Activated CD8-positive, alpha-beta memory T cell treated with anti-CD3 and anti-CD28 coated beads, Interleukin-2, amount 50 U/mL, for 24 hours (primary cell): ENCODE results near the gene RETREG3.
A peak's percentile ranks its signal among the peaks of the same experiment; 100 is the strongest.
"Not testable (repeated sequence)": the region's sequence is repeated elsewhere in the genome, so short reads cannot be mapped to it uniquely, and the experiment has no call there.

Experiments
- DNase-seq: peaks from one replicate; pipeline ENCODE4 v3.0.0-alpha.2; 2020; ENCODE audit errors: extremely low read depth

RETREG3 gene

DNA sequence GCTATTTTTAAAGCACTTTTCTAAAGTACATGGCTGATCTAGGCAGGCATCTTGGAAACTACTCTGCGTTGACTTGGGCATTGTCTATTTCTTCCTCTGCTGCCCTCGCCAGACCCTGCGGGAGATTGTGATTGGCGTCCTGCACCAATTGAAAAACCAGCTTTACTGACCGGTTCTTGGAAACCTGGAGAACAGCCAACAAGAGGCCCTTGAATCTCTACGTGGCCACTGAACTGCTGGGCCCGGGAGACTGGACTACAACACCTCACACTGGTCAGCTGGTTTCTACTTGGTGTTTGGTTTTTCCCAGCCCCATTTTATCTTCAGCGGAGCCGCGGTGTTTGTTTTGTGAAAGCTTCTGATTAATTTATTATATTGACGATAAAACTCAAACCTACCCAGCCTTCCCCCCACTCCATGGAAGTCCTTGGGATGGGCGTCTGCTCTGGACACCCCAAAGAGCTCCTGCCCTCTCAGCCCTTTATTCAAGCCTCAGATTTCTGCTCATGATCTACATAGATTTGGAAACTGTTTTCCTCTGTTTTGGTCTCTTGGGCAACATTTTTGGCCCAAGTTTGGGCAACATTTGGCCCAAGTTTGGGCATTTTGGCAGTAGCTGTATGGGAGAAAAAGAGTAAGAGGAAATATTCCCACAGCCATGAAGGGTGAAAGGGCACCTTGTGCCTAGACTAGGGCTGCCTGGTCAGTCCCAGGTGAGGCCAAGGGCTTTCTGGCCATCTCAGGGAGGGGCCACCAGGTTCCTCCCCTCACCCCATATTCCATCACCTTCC, 37.5 kb downstream of the RETREG3 start:
- no peak for DNase-seq

DNA sequence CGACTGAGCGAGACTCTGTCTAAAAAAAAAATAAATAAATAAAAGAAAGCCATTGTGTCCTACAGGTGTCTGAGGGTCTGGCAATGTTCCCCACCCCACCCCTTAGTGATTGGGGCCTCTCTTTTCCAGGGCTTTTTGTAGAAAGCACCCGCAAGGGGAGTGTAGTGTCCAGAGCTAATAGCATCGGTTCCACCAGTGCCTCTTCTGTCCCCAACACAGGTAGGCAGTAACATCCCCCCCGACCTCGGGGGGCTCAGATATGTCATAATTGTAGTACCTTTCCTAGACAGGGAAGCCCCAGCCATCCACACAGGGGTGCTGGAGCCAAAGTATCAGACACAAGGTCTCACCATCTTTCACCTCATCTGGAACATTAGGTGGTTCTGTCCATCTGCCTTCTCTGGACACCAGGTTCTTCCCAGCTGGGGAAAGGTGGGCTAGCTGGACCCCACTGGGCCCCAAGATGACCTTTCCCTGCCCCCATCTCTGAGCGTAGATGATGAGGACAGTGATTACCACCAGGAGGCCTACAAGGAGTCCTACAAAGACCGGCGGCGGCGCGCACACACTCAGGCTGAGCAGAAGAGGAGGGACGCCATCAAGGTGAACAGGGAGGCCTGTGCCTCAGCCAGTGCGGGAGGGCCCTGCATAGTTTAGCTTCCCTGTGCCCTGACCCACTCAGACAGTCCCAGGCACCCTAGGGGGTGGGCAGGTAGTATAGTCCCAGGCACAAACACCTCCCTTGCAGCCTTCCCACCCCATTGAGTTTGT, 40.6 kb downstream of the RETREG3 start:
- no peak for DNase-seq

DNA sequence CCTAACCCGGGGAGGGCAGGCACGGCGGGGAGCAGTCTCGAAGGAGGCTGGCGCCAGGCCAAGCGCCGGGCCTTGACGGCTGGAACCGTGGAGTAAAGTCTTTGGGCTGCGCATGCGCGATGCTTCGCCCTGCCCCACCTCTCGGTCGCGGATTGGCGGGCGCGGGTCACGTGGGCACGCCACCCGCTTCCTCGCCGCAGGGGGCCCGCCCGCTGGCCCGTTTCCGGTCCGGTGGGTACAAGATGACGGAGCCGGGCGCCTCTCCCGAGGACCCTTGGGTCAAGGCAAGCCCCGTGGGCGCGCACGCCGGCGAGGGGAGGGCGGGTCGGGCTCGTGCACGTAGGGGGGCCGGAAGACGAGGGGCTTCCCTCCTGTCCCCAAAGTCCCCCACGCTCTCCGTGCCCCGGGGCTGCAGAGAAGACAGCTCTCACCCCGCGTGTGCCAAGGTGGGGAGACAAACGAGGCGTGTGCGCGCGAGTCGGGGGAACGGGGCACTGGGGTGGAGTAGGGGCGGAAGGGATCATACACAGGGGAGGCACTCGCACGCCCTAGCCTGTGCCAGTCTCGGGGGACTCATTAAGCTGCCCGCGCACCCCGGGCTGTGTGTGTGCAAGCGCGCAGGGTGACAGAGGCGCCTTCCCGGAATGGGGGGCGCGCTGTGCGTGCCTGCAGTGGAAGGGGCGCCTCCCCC, 42.1 kb downstream of the RETREG3 start, which contains the start of gene MLX:
Gene MLX (plus strand): TSS at position 218 of the 691 bp plus-strand sequence. CDS start 25 bp downstream, at position 243.
- peak; percentile 76 for DNase-seq

DNA sequence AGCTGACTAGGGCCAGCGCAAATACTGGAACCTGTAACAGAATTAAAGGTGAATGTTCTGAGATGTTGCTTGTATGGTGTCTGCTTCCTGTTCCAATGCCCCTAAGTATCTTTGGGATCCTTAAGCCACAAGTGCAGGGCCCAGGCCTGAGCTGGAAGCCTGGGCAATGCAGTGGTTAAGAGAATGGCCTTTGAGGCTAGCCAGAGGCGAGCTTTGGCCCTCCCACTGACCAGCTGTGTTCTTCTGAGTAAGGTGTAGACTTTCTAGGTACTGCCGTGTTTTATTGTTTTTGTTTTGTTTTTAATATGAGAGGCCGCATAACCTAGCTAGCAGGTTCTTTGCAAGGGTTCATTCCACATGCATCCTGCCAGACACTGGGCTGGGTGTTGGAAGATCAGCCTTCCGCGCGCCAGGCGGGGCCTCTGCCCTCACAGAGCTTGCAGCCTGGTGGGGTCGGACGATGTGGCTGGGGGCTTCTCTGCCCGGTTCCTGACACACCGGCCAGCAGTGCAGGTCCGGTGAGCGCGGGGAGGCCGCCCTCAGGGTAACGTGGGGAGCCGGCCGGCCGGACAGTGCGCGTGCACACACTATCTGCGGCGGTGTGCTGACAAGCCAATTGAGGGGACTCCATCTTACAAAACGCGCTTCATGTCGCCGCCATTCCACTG, 42.8 kb downstream of the RETREG3 start:
- no peak for DNase-seq

DNA sequence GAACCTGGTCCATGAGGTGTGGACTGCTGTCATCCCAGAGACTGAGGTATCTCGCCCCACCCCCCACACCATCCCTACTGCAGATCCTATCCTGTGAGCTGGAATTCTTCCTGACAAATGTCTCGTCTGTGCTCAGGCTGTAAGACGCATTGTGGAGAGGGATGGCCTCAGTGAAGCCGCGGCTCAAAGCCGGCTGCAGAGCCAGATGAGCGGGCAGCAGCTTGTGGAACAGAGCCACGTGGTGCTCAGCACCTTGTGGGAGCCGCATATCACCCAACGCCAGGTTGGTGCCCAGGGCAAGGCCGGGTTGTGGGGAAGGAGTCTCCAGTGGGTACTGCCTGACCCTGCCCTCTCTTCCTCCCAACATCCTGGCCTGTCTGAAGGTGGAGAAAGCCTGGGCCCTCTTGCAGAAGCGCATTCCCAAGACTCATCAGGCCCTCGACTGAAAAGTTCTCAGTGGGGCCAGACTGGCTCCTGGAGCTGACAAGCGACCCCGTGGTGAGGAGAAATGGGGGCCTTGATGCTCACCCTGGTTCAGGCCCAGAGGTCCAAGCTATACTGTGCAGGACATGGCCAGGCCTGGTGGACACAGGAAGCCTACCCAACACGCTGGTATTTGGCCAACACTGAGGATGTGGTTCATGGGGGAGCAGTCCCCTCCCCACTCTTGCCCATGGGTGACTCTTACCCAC, 43.5 kb downstream of the RETREG3 start:
- DNase-seq = no peak

DNA sequence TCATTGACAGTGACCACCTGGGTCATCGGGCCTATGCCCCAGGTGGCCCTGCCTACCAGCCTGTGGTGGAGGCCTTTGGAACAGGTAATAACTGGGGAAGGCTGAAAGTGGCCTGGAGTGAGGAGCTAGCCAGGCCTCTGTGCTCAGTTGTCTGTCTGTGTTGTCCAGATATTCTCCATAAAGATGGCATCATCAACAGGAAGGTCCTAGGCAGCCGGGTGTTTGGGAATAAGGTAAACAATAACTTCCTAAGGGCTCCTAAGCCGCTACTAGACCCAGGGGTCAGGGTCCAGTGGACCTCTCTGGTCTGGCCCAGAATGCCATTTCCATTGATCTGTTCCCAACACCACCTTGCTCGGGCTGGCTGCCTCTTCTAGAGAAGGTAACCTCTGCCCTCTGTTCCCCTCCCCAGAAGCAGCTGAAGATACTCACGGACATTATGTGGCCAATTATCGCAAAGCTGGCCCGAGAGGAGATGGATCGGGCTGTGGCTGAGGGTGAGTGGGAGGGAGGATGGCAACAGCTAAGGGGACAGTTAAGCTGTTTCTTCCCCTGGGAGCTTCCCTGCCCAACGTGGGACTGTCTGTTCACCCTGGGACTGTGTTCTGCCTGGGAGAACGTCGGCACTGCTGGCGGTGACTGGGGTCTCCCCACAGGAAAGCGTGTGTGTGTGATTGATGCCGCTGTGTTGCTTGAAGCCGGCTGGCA, 44.2 kb downstream of the RETREG3 start:
- no peak for DNase-seq

DNA sequence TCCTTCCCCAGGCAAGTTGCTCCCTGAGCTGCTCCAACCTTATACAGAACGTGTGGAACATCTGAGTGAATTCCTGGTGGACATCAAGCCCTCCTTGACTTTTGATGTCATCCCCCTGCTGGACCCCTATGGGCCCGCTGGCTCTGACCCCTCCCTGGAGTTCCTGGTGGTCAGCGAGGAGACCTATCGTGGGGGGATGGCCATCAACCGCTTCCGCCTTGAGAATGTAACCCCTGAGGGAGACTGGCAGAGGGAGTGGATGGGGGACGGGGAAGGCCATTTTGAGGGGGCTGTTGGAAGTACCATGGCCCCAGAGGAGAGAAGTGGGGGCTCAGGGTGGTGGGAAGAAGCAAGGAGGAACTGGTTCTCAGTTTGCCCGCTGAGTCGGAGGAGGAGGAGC, 45.2 kb downstream of the RETREG3 start:
- DNase-seq = no peak

DNA sequence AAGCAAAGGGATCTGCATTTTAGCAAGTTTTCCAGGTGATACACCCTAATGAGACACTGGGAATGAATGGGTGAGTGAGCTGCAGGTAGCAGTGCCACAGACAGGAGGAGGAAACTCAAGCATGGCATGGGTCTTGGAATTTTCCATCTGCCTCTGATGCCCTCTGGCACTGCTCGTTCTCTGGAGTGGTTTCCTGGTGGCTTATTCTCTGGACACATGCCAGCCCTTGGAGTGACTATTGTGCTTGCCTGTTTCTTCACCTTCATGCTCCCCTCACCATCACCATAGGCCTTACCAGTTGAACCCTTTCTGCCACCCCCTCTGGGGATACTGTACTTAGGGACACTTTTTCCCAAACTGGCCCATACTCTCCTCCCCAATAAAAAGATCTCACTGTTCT, 45.6 kb downstream of the RETREG3 start:
- DNase-seq = no peak

DNA sequence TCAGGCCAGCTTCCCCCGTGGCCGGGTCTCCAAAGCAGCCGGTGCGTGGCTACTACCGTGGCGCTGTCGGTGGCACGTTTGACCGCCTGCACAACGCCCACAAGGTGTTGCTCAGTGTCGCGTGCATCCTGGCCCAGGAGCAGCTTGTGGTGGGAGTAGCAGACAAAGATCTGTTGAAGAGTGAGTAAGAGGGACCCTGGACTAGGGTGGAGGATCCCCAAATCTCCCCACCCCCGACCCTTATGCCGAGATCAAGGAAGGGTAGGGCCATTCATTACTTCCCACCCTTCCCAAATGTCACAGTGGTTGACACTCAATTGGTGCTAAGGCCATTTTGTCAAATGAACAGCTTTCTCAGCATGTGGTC, 46.0 kb downstream of the RETREG3 start:
- no peak for DNase-seq

DNA sequence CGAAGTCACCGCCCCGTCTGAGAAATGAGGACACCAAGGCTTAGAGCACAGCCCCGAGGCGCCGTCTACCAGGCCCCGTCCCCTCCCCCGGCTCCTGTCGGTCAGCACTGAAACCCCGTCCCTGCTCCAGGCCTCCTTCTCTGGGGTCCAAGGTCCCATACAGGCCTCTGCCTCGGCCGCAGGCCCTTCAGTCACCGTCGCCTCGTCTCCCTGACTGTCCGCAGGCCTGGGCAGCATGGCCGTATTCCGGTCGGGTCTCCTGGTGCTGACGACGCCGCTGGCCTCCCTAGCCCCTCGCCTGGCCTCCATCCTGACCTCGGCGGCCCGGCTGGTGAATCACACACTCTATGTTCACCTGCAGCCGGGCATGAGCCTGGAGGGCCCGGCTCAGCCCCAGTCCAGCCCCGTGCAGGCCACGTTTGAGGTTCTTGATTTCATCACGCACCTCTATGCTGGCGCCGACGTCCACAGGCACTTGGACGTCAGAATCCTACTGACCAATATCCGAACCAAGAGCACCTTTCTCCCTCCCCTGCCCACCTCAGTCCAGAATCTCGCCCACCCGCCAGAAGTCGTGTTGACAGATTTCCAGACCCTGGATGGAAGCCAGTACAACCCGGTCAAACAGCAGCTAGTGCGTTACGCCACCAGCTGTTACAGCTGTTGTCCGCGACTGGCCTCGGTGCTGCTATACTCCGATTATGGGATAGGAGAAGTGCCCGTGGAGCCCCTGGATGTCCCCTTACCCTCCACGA, 46.6 kb downstream of the RETREG3 start:
- no peak for DNase-seq

DNA sequence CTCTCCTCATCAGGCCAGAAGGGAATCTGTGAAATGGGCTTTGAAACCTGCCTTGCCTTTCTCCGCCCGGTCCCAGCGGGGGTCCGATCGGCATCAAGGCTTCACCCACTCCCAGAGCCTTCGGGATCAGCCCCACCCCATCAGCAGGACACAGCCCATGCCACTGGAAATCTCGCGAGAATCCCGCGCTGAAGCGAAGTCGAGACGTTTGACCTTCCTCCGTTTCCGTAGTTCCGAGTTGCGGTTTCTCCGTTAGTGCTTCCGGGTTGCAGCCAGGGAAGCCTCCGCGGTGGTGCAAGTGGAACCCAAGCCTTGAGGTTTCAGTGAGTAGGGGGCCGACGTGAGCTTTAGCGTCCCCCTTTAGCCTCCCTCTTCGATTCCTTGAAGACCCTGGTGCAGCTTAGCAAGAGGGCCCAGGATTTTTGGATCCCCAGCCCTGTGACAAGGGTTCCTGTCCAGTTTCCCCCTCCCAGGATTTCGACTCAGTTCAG, 47.2 kb downstream of the RETREG3 start, which contains the start of gene COASY:
Gene COASY (plus strand): TSS at position 252 of the 491 bp plus-strand sequence. CDS start 475 bp downstream, outside the sequence.
- peak; percentile 89 for DNase-seq

DNA sequence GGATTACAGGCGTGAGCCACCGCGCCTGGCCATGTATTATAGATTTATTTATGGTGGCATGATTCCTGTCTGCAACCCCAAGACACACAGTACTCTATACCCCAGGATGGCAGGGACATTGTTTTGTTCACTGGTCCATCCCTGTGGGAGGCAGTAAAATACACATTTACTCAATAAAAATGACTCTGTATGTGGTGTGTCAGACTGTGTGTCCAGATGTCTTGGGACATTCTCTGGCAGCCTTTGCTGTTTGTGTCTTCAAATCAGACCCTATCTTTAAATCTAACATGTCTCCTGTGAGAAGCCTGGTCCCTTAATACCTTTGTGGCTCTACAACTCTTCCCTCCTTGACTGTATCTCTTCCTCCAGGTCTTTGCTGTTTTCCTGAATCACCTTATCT, 48.9 kb downstream of the RETREG3 start:
- DNase-seq = no peak

DNA sequence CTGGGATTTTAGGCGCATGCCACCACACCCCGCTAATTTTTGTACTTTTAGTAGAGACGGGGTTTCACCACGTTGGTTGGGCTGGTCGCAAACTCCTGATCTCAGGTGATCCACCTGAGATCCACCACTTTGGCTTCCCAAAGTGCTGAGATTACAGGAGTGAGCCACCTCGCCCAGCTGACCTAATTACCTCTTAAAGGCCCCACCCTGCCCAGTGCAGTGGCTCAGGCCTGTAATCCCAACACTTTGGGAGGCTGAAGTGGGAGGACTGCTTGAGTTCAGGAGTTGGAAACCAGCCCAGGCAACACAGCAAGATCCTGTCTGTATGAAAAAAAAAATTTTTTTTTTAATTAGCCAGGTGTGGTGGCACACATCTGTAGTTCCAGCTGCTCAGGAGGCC, 50.1 kb downstream of the RETREG3 start:
- no peak for DNase-seq

DNA sequence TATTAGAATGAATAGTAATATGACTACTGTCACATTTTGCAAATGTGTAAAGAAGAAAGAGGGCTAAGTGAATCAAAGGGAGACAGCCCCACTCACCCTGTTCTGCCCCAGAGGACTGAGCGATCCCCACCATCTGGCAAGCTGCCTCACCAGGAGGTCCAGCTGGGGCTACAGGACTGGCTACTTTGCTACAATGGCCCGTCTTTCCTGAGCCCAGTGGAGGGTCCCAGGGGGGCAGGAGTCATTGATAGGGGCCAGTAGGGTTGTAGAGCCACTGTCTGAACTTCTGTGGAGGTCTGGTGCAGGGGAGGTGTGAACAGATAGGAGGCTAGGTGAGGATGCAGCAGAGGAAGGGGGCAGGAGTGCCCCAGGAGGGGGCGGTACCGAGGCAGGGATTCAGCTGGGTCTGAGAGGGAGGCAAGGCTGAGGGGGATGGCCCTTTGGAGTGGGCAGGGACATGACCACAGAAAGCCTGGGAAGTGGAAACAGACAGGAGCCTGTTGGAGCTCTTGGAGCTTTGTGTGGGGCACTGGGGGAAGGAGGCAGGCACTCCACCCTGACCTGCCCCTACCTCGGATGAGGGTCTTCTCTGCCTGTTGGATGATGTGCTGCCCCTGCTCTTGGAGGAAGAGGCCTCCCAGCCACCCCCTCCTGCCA, 53.1 kb downstream of the RETREG3 start:
- DNase-seq = not testable (repeated sequence)

DNA sequence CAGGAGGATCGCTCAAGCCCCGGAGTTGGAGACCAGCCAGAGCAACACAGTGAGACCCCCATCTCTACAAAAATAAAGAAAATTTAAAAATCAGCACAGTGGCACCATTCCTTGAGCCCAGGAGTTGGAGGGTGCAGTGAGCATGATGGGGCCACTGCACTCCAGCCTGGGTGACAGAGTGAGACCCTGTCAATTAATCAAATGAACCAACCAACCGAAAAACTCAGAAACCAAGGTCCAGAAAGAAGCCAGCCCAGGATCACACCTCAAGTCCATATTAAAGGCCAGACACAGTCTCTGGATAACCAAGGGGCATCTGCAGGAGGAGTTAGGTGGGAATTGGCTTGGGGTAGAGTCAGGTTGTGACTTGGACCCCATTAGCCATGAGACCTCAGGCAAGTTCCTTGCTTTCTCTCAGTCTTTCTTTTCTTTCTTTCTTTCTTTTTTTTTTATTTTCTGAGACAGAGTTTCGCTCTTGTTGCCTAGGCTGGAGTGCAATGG, 54.0 kb downstream of the RETREG3 start:
- DNase-seq = no peak

DNA sequence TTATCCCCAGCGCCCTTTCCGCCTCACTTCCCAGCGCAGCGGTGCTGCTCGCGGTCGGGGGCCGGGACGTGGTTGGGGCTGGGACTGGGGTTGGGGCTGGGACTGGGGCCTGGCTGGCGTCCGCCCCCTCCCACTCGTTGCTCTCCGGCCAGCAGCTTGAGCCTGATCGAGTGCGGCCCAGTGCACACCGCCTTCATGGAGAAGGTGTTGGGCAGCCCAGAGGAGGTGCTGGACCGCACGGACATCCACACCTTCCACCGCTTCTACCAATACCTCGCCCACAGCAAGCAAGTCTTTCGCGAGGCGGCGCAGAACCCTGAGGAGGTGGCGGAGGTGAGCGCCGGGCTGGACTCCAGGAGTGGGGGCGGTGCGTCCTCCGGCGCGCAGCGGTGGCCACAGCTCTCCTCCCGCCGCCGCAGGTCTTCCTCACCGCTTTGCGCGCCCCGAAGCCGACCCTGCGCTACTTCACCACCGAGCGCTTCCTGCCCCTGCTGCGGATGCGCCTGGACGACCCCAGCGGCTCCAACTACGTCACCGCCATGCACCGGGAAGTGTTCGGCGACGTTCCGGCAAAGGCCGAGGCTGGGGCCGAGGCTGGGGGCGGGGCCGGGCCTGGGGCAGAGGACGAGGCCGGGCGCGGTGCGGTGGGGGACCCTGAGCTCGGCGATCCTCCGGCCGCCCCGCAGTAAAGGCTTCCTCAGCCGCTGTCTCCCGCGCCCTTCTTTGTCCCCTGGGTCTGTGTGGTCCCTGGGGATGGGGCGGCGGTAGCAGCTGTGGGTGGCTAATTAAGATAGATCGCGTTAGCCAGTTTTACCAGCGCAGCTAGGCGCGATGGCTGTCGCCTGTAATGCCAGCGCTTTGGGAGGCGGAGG, 54.7 kb downstream of the RETREG3 start:
- DNase-seq = peak; percentile 58

DNA sequence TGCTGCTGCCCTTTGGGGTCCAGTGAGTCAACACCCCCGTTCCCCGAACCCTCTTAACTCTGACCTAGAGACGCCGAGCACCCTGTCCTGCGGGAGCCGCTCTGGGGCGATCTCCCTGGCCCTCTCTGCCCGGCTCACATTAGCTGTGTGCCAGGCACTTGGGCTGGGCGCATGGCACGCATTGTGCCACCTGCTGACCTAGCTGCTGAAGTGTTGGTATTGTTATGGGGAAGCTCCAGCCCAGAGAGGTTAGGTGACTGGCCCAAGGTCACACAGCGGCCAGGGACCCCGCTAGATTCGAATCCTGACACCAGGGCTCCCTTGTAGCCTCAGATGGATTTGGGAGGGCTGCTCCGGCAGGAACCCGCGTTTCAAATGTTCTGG, 55.3 kb downstream of the RETREG3 start:
- no peak for DNase-seq
